NCI-H2171 (cell line): ENCODE measurements around the gene PSMD11.

Experiments used
- DNase-seq: peaks from one replicate; lab custom pipeline; 2025; lab: John Stamatoyannopoulos, UW

Gene PSMD11

DNA sequence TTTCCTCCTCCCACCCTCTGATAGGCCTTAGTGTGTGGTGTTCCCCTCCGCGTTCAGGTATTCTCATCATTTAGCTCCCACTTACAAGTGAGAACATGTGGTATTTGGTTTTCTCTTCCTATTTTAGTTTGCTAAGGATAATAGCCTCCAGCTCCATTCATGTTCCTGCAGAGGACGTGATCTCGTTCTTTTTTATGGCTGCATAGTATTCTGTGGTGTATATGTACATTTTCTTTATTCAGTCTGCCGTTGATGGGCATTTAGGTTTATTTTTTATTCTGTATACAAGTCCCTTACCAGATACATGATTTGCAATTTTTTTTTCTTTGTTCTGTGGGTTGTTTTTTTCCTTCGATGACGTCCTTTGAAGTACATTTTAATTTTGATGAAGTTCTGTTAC lies 23.6 kb downstream of the PSMD11 start:
- no peak for DNase-seq

- no peak for DNase-seq
Measured at GRCh38 chr17:32470405-32471167, 26.3 kb downstream of the PSMD11 start.

GRCh38 chr17:32471652-32472051 lies 27.3 kb downstream of the PSMD11 start:
- no peak for DNase-seq

DNA sequence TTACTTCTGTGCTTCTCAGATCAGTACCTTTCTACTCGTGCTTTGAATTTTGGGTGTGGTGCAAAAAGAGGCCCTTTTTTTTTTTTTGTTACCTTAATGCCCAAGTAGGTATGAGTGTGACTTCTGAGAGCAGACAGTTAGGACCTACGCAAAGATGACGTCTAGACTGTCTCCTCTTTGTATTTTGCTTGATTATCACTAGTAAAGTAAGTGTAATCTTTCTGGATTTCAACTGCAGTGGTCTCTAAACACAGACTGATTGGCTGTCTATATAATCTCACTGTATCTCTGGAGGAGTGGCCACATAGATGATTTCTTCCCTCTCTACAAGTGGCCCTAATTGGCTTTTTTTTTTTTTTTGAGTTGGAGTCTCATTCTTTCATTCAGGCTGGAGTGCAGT lies 30.9 kb downstream of the PSMD11 start:
- DNase-seq, result no peak

DNA sequence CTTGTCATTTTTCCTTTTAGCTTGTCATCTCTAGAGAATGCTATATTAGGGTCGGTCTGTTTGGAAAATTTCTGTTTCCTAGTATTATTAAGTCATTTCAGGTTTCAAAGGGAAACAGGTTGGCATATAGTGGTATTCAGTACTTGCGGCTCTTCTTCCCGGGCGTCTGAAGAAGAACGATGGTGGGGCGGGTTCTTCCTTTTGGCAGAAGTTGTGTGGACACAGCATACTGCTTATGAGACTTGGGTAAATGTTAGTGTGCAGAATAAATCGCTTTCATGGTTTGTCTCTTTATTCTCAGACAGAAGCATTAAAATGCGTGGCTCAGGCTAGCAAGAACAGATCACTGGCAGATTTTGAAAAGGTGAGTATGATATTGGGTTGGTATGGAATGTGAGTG lies 32.9 kb downstream of the PSMD11 start:
- DNase-seq, result no peak

- no peak for DNase-seq
Measured at GRCh38 chr17:32479074-32479617, 34.8 kb downstream of the PSMD11 start.

DNA sequence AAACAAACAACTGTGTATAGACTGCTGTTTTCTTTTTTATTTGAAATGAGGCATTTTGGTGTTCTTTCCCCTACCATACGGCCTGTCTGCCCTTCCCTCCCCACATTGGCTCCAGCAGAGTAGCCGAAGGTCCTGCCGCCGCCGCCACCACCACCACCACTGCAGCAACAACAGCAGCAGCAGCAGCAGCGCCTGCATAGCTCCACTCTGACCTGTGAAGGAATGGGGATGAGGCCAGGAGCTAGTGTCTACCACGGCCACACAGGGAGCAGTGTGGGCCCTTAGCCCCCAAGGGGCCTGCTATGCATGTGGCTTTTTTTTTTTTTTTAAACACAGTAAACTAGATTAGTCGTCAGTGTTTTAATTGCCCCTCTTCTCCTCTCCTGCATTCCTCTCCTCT lies 36.9 kb downstream of the PSMD11 start:
- no peak for DNase-seq

DNA sequence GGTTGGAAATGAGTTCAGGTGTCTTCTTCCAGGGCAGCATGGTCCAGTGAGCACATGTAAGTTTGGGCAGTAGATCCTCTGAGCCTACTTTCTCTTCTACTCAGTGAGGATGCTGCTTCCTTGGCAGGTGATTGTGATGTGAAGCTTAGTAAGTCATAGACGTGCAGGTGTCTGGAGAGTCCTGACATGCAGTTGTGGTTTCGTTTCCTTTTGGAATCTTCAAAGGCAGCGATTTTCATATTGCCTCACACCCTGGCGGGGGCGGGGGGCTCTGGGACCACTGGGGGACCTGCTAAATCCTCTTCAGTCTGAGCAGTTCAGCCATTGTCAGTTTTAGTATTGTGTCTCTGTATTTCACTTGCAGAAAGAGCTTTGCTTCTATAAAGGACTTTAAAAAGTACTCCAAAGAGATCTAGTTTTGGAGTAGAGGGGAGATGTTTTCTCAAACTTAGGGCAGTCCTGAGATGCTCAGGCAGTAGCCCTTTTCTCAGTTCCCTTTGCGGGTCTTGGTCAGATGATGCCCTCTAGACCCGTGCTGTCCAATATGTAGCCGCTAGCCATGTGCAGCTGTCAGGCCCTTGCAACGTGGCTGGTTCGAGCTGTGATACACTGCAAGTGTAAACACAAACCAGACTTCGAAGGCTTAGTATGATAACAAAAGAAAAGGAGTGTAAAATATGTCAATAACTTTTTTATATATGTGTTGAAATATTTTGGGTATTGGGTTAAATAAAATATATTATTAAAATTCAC lies 38.4 kb downstream of the PSMD11 start:
- no peak for DNase-seq

DNA sequence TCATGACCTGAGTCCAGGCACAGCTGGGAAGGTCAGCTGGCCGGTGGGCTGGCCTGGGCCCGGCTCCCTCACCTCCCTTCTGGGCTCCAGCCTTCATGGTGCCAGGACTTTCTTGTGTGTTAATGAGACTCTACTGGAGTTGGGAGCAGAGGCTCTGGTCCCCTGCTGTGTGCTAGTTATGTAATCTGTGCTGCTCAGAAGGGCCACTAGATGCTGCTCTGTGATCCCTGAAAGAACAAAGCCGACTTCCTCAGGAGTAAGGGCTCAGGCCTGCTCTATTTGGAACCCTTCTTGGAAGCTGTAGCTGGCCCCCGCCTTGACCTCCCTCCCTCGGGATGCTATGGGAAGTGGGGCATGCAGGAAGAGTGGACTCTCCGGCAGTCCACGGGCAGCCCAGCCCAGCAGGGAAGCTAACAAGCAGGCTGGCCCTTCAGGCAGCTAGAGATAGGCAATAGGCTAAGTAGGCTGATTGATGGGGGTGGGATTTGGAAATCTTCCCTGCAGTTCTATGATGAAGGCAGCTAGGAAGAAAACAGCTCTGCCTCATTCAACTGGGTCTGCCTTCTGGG lies 39.2 kb downstream of the PSMD11 start:
- DNase-seq, result peak; percentile 74

- DNase-seq, result no peak
Measured at GRCh38 chr17:32484041-32484461, 39.7 kb downstream of the PSMD11 start.

DNA sequence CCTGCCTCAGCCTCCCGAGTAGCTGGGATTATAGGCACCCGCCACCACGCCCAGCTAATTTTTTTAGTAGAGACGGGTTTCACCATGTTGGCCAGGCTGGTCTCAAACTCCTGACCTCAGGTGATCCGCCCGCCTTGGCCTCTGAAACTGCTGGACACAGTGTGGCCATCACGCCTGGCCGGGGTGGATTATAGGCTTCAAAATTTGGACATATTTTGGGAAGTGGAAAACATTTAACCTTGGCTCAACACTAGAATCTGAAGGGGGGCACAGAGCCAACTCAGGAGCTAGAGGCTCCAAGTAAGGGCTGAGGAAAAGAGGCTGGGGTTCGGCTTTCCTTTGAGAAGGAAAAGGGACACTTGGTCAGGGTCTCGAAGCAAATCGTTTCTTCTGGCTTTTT lies 40.3 kb downstream of the PSMD11 start:
- DNase-seq, result no peak

DNA sequence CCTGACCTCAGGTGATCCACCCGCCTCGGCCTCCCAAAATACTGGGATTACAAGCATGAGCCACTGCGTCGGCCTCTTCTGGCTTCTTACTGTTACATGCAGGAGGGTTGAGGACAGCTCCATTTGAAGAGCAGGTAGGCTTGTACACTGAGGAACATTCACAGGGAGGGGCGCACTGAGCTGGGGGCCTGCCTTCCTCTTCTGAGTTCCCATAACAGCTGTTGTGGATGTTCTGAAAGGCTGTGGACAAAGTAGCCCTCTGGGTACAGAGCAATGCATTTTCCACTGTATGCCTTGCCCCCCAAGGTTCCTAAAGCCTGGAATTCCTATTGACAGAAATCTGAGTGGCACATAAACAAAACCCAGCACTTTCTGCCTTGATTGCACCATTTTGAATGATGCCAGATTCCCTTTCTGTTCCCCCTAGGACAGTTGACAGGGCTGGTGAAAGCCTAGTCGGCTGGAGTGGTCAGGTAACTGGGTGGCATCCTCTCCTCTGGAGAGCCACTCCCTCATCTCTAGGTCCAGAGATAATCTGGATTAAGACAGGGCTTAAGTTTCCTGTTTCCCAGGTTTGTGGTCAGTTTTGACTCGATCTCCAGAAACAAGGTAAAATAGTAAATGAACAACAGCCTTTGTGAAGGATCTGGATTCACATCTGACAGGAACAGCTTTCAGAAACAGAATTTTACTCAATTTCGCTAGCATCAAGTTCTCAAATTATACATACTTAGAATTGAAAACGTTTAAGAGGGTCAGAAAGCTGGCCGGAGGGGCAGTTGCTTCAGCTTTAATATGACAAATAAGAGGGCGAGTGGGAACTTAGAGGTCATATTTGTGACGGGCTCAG lies 41.2 kb downstream of the PSMD11 start:
- no peak for DNase-seq

DNA sequence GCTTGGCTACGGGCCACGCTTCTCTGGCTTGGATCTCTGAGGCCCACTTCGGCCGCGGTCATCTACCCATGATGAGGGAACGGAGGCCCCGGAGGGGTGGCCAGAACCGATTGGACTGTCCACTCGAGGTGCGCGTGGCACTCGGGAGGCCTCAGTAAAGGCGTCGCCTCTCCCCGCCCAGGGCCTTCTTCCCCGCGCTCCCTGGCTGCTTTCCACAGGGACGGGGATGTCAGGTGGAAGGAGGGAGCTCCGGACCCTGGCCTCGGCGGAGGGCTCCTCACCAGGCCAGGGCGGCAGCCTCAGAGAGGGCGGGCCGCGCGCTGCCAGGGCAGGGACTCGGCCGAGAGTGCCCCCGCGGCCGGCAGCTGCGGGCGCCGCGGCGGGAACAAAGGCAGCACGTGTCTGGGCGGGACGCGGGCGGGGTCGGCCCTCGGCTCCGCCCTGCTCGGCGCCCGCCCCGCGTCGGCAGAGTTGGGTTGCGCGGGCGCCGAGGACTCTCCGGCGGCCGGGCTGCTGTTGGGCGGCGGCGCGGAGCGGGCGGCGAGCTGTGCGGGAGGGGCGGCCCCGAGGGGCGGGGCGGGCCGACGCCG lies 41.9 kb downstream of the PSMD11 start:
- peak; percentile 86 for DNase-seq

GRCh38 chr17:32486701-32487472 lies 42.6 kb downstream of the PSMD11 start, which contains the start of gene CDK5R1:
Gene CDK5R1 (plus strand): TSS chr17:32486993. CDS start chr17:32487621, 628 bp downstream.
- peak; percentile 82 for DNase-seq

- DNase-seq, result no peak
Measured at GRCh38 chr17:32487473-32488176, 43.3 kb downstream of the PSMD11 start.

- DNase-seq, result no peak
Measured at GRCh38 chr17:32488177-32488542, 43.9 kb downstream of the PSMD11 start.

GRCh38 chr17:32488604-32489180 lies 44.4 kb downstream of the PSMD11 start:
- no peak for DNase-seq

- DNase-seq, result no peak
Measured at GRCh38 chr17:32489320-32490100, 45.2 kb downstream of the PSMD11 start.

DNA sequence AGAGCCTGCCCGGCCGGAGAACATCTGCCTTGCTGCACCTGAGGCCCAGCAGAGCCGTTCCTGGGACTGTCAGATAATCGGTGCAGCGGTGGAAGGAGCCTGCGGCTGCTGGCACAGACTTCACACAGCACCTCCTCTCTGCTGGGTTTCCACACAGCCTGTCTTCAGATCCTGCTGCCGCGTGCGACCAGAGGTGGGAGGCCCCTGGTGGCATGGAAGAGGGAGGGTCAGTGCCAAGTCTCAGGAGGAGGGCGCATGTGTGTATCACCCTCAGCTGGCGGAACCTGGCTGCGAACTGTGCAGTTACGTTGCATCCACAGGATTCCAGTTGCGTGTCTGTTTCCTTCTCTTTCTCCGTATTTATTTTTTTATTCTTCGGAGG lies 45.8 kb downstream of the PSMD11 start:
- peak; percentile 55 for DNase-seq
